ENCODE results near the gene MAST3. TPM values are rescaled to one million over a fixed set of nuclear protein-coding genes. Genes with fewer than 3 reads are reported as not detected.

Gene MAST3
- total RNA-seq, result 10 to 100 TPM; 30.3 to 31.4 TPM

DNA sequence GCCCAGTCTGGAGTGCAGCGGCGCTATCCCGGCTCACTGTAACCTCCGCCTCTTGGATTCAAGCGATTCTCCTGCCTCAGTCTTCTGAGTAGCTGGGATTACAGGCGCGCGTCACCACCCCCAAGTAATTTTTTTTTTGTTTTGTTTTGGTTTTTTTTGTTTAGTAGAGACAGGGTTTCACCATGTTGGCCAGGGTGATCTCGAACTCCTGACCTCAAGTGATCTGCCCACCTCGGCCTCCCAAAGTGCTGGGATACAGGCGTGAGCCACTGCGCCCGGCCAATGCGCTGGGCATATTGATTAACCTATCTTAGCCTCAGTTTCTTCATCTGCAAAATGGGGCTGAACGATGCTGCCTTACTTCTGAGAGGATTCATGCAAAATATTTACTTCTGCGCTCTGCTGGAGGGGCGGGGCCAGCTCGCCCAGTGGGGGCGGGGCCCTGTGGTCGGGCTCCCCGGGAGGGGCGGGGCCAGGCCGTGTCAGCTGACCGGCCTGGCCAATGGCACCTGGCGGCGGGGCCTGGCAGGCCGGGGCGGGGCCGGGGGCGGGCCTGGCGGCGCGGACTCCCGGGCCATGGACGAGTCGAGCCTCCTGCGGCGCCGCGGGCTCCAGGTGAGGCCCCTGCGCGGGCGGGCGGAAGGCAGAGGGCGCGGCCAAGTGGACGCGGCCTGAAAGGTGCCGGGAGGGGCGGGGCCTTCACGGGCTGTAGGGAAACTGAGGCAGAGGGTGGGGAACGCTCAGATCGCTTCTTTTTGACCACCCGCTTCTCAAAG is at the start of gene MAST3:
TSS of gene MAST3 (plus strand) at position 562 of the 776 bp plus-strand sequence. CDS start at position 577, 15 bp downstream.
- H3K27me3 Mint-ChIP-seq, result no peaks in the 10 kb centered on the region
- peak within 1 kb of the TSS; percentile 86 for H3K4me3 Mint-ChIP-seq
- no peaks in the 10 kb centered on the region for H3K36me3 Mint-ChIP-seq
- DNase-seq (ENCODE audit: low spot score) (peak; percentile 94), ATAC-seq (peak; percentile 99 to 100)
- H3K4me1 Mint-ChIP-seq (ENCODE audit: low read depth in 2 of 2), result peaks cover 21 to 22% of the 10 kb centered on the region in 2 donors
- H3K9me3 Mint-ChIP-seq, result no peaks in the 10 kb centered on the region
- H3K27ac Mint-ChIP-seq, result peak within 1 kb of the TSS in 1 of 2 donors; percentile 82

DNA sequence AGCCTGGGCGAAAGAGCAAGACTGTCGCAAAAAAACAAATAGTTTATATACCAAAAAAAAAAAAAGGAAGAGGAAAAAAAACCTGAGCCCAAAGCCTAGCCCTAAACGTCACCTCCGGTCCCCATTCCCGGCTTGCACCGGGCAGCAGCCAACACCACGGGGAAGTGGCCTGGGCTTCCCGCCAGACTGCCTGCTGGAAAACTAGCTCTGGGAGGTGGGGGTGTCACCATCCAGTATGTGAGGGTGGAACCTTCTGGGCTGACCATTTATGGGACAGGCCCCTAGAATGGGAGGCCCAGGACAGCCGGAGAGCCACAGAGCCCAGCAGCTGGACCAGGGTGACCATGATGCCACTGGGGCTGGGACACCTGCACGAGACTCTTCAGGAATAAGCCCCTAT is 48.2 kb upstream of the MAST3 start:
- ATAC-seq (no peak), DNase-seq (ENCODE audit: low spot score) (no peak)
- Mint-ChIP-seq H3K4me3 (no peak overlapping the region), H3K4me1 (ENCODE audit: low read depth in 2 of 2) (peaks cover 31 to 36% of the 10 kb centered on the region in 2 donors), H3K9me3 (no peaks in the 10 kb centered on the region), H3K36me3 (no peaks in the 10 kb centered on the region), H3K27ac (no peak overlapping the region), H3K27me3 (peaks cover 8 to 16% of the 10 kb centered on the region in 2 donors)

DNA sequence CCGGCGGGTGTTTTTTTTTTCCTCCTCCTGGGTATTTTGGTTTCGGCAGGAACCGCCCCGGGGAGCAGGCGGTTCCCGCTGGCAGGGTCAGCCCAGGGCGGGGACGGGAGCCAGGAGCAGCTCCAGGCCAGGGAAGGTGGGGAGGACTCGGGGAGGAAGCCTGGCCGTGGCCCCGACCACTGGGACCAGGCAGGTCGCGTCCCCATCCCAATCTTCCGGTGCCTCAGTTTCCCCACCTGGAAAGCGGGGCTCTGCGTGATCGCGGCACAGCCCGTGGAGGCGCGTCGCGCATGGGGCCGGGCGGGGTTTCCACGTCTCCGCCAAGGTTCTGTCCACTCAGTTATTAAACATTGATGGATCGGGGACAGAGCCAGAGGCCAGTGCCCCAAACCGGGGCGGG is 45.7 kb upstream of the MAST3 start:
- H3K27me3 Mint-ChIP-seq, result peaks cover 8 to 13% of the 10 kb centered on the region in 2 donors
- H3K36me3 Mint-ChIP-seq, result no peaks in the 10 kb centered on the region
- no peaks in the 10 kb centered on the region for H3K9me3 Mint-ChIP-seq
- DNase-seq (ENCODE audit: low spot score) (no peak), ATAC-seq (no peak)
- no peak overlapping the region for H3K4me3 Mint-ChIP-seq
- no peak overlapping the region for H3K27ac Mint-ChIP-seq
- H3K4me1 Mint-ChIP-seq (ENCODE audit: low read depth in 2 of 2), result peaks cover 10 to 21% of the 10 kb centered on the region in 2 donors

DNA sequence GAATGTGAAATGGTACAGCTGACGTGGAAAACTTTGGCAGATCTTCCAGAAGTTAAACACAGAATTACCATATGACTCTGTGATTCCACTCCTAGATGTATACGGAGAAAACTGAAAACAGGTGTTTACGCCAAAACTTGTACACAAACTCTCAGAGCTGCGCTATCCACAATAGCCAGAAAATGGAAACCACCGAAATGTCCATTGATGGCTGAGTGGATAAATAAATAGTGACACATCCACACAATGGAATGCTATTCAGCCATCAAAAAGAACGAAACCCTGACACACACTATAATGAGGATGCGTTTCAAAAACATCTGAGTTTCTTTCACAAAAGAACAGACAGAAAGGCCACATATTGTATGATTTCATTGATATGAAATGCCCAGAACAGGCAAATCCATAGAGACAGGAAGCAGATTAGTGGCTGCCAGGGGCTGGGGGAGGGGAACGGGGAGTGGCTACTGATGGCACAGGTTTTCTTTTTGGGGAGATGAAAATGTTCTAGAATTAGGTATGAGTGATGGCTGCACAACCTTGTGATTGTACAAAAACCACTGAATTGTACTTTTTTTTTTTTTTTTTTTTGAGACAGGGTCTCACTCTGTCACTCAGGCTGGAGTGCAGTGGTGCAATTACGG is 43.9 kb upstream of the MAST3 start:
- Mint-ChIP-seq H3K4me3 (no peak overlapping the region), H3K9me3 (no peaks in the 10 kb centered on the region), H3K36me3 (no peaks in the 10 kb centered on the region), H3K27ac (no peak overlapping the region), H3K27me3 (peaks cover 8 to 10% of the 10 kb centered on the region in 2 donors), H3K4me1 (ENCODE audit: low read depth in 2 of 2) (peaks cover 17 to 27% of the 10 kb centered on the region in 2 donors)
- ATAC-seq, result no peak
- DNase-seq (ENCODE audit: low spot score), result no peak

DNA sequence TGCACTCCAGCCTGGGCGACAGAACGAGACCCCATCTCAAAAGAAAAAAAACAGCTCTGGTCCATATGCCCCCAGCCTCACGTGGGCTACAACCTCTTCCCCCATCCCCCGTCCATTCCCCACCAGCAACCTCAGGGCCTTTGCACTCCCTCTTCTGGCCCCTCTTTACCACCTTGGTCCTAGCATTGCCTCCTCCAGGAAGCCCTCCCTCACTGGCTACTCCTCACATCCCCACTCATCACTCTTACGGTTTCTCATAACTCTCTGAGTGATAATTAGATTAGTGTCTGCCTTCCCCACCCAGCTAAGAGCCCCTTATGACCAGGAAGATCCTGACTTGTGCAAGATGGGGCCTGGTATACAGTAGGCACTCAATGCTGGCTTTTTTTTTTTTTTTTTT is 41.6 kb upstream of the MAST3 start:
- H3K9me3 Mint-ChIP-seq, result no peaks in the 10 kb centered on the region
- H3K27ac Mint-ChIP-seq, result no peak overlapping the region
- H3K36me3 Mint-ChIP-seq, result no peaks in the 10 kb centered on the region
- no peak overlapping the region for H3K4me3 Mint-ChIP-seq
- no peak for ATAC-seq
- H3K27me3 Mint-ChIP-seq, result peaks cover 0 to under 1% of the 10 kb centered on the region in 2 donors
- H3K4me1 Mint-ChIP-seq (ENCODE audit: low read depth in 2 of 2), result peaks cover 8 to 19% of the 10 kb centered on the region in 2 donors
- DNase-seq (ENCODE audit: low spot score), result no peak

DNA sequence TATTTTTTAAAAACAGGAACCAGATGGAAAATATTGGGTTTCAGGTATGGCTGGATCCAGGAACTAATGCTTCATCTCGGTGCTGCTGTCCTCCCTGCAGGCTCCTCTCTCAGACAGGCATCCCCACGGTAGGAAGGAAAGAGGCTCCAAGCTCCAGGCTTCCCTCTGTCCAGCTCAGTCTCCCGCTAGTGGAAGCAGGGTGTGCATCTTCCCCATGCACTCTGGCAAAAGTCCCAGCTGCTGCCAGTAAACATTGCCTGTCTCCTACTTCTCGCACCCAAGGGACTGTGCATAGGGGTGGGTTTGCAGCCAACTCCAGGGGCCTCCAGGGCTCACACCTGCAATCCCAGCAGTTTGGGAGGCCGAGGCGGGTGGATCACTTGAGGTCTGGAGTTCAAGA is 40.0 kb upstream of the MAST3 start:
- H3K4me3 Mint-ChIP-seq, result no peak overlapping the region
- ATAC-seq, result no peak
- H3K27me3 Mint-ChIP-seq, result no peaks in the 10 kb centered on the region
- DNase-seq (ENCODE audit: low spot score), result no peak
- H3K36me3 Mint-ChIP-seq, result no peaks in the 10 kb centered on the region
- H3K27ac Mint-ChIP-seq, result peak overlapping the region; percentile 61 to 83
- peaks cover 8 to 17% of the 10 kb centered on the region in 2 donors for H3K4me1 Mint-ChIP-seq (ENCODE audit: low read depth in 2 of 2)
- no peaks in the 10 kb centered on the region for H3K9me3 Mint-ChIP-seq

DNA sequence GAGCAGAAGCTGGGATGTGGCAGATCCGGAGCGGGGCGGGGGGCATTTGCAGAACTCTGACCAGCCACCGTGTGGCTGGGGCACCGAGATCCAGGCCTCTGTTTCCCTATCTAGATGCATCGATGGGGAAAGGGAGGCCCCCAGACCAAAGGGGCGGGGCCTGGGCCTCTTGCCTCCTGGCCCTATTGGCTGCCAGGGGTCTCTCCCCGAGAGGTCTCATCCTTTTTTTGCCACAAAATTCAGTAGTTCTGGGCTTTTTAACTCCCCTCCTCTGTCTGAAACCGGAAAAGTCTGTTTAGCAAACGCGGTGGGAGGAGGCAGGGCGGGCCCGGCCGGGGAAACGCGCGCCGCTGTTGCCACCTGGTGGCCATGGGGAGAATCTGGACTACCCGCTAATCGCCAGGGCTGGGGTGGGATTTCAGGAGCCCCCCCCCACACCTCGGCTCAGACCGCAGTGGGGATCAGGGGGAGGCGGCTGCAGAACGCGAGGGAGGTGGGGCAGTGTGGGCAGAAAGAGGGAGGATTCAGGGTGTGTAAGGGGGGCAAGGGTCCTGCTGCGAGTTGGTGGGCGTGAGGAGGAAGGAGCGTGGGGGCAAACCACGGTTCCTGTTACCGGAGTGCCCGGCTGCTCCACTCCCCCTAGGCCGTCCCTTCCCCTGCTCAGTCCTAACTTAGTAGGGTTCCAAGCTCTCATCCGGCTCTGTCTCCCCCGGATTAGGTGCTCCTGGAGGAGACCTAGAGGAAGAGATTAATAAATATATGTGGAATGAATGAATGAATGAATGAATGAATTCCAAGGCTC is 39.2 kb upstream of the MAST3 start:
- H3K4me1 Mint-ChIP-seq (ENCODE audit: low read depth in 2 of 2), result peaks cover 8 to 14% of the 10 kb centered on the region in 2 donors
- H3K36me3 Mint-ChIP-seq, result no peaks in the 10 kb centered on the region
- no peaks in the 10 kb centered on the region for H3K9me3 Mint-ChIP-seq
- peak; percentile 88 to 94 for ATAC-seq
- H3K27ac Mint-ChIP-seq, result peak overlapping the region; percentile 61 to 83
- no peaks in the 10 kb centered on the region for H3K27me3 Mint-ChIP-seq
- H3K4me3 Mint-ChIP-seq, result peak overlapping the region; percentile 42
- DNase-seq (ENCODE audit: low spot score), result peak; percentile 85

DNA sequence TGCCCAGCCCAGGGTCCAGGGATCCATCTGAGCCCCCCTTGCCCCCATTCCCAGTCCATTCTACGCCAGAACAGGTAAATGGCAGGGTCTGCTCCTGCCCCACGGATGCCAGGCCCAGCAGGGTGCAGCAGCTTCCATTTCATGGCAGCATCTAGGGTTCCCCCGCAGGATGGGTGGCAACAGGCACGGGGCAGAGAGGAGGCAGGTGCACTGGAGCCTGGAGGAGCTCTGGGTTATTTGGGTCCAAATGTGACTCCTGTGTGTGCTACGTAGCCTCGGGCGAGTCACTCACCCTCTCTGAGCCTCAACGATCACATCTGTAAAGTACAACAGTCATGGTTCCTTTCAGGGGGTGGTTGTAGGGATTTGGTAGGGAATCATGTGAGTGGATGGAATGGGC is 38.3 kb upstream of the MAST3 start:
- ATAC-seq (no peak), DNase-seq (ENCODE audit: low spot score) (no peak)
- no peaks in the 10 kb centered on the region for H3K36me3 Mint-ChIP-seq
- H3K27ac Mint-ChIP-seq, result no peak overlapping the region
- no peaks in the 10 kb centered on the region for H3K27me3 Mint-ChIP-seq
- H3K4me3 Mint-ChIP-seq, result no peak overlapping the region
- H3K4me1 Mint-ChIP-seq (ENCODE audit: low read depth in 2 of 2), result peaks cover 8 to 11% of the 10 kb centered on the region in 2 donors
- H3K9me3 Mint-ChIP-seq, result no peaks in the 10 kb centered on the region

DNA sequence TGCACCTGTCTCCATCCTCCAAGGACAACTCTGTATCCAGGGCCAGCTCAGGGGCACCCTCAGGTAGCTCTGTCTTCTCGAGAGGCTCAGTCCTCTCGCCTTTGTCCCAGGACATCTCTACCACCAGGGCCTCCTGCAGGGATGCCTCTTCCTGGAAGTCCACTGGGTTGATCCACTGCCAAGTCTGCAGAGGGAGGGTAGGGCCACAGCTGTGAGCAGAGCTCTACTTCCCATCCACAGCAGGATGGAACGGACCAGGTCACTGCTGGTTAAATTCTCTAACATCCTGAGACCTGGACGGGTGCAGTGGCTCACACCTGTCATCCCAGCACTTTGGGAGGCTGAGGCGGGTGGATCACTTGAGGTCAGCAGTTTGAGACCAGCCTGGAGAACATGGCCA is 37.7 kb upstream of the MAST3 start:
- H3K36me3 Mint-ChIP-seq, result no peaks in the 10 kb centered on the region
- H3K27me3 Mint-ChIP-seq, result no peaks in the 10 kb centered on the region
- DNase-seq (ENCODE audit: low spot score) (no peak), ATAC-seq (no peak)
- H3K27ac Mint-ChIP-seq, result no peak overlapping the region
- H3K4me1 Mint-ChIP-seq (ENCODE audit: low read depth in 2 of 2), result peaks cover 8 to 11% of the 10 kb centered on the region in 2 donors
- no peaks in the 10 kb centered on the region for H3K9me3 Mint-ChIP-seq
- no peak overlapping the region for H3K4me3 Mint-ChIP-seq

DNA sequence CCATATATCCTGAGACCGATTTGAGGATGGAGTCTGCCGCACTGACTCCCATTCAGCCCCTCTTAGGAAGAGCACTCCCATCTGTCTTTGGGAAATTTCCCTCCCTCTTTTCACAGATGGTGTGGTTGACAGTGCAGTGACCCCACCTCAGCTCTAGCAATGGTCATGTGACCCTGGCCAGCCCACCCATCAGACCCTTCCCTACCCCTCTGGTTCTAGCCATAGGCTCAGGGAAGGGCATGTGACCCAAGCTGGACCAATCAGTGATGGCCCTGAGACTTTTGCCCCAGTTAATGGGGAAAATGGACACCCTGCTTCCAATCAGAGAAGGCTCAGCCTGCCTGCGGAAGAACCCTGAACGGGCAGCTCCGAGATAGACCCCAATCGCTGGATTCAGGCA is 37.1 kb upstream of the MAST3 start:
- ATAC-seq (no peak), DNase-seq (ENCODE audit: low spot score) (no peak)
- Mint-ChIP-seq H3K4me1 (ENCODE audit: low read depth in 2 of 2) (peaks cover 8 to 14% of the 10 kb centered on the region in 2 donors), H3K27me3 (no peaks in the 10 kb centered on the region), H3K27ac (no peak overlapping the region), H3K36me3 (no peaks in the 10 kb centered on the region), H3K9me3 (no peaks in the 10 kb centered on the region), H3K4me3 (no peak overlapping the region)

DNA sequence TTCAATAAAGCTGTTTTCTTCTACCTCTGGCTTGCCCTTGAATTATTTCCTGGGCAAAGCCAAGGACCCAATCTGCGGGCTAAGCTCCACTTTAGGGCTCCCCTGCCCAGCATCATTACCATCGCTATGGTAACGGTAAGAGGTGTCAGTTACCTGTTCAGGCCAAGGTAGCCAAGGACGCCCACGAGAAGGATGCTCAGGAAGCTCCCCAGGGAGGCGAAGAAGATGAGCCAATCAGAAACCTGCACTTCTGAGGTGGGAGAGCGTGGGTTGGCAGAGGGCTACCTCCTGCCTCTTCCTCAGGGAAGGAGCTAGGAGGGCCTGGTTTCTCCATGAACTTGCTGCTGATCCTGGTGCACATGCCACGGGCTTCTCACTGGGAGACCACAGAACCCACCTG is 35.5 kb upstream of the MAST3 start:
- Mint-ChIP-seq H3K4me3 (no peak overlapping the region), H3K27me3 (no peaks in the 10 kb centered on the region), H3K27ac (no peak overlapping the region), H3K9me3 (no peaks in the 10 kb centered on the region), H3K36me3 (no peaks in the 10 kb centered on the region), H3K4me1 (ENCODE audit: low read depth in 2 of 2) (peaks cover 8 to 11% of the 10 kb centered on the region in 2 donors)
- DNase-seq (ENCODE audit: low spot score), result no peak
- ATAC-seq, result no peak

DNA sequence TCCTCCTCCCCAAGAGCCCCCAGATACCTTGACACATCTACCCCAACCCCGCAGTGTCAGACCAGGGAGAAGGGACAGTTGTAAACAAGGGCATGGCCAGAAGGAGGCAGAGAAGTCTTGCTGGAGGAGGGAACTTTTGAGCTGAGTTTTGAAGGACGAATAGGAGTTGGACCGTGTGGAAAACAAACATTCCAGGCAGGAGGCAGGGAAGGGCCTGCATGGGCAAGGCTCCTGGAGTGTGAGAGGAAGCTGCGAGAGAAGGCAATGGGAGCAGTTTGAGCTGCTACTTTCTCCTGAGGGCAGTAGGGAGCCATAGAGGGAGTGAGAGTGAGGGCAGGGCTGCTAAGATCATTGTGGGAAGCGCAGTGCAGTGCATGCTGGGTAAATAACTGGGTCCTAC is 34.1 kb upstream of the MAST3 start:
- no peak overlapping the region for H3K4me3 Mint-ChIP-seq
- H3K4me1 Mint-ChIP-seq (ENCODE audit: low read depth in 2 of 2), result peaks cover 2 to 5% of the 10 kb centered on the region in 2 donors
- H3K36me3 Mint-ChIP-seq, result no peaks in the 10 kb centered on the region
- no peaks in the 10 kb centered on the region for H3K27me3 Mint-ChIP-seq
- ATAC-seq (no peak), DNase-seq (ENCODE audit: low spot score) (no peak)
- no peak overlapping the region for H3K27ac Mint-ChIP-seq
- no peaks in the 10 kb centered on the region for H3K9me3 Mint-ChIP-seq

DNA sequence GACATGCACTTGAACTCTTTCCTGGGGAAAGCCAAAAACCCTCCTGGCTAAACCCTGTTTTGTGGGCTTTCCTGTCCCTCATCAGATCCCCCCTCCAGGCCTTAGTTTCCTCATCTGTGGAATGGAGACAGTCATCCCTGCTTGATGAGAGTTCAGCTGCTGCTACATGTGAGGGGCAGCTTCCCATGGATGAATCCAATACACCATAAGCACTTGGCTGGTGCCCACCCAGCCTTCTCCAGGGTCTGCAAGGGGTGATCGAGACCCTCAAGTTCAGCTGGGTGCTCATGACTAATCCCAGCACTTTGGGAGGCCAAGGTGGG is 32.4 kb upstream of the MAST3 start:
- H3K27ac Mint-ChIP-seq, result no peak overlapping the region
- H3K9me3 Mint-ChIP-seq, result no peaks in the 10 kb centered on the region
- no peak for DNase-seq (ENCODE audit: low spot score)
- H3K27me3 Mint-ChIP-seq, result no peaks in the 10 kb centered on the region
- H3K36me3 Mint-ChIP-seq, result no peaks in the 10 kb centered on the region
- ATAC-seq, result no peak
- no peak overlapping the region for H3K4me3 Mint-ChIP-seq
- peaks cover 0 to 3% of the 10 kb centered on the region in 2 donors for H3K4me1 Mint-ChIP-seq (ENCODE audit: low read depth in 2 of 2)

DNA sequence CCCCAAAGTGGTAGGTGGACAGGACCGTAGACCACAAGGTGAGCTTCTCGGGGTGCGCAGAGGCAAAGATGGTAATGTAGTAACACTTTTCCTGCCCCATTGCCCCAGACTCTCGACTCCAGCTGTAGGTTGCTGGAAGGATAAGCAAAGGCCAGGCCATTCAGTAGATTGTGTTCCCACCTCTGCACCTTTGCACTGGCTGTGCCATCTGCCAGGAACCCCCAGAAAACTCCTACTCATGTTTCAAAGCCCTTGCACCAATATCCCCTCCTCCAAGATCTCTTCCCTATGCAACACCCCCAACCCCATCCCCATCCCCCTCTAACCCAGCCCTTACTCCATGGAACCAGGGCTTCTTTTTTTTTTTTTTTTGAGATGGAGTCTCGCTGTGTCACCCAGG is 29.2 kb upstream of the MAST3 start:
- no peak for DNase-seq (ENCODE audit: low spot score)
- ATAC-seq, result no peak
- H3K9me3 Mint-ChIP-seq, result no peaks in the 10 kb centered on the region
- peaks cover 3% of the 10 kb centered on the region for H3K36me3 Mint-ChIP-seq
- peaks cover 3 to 7% of the 10 kb centered on the region in 2 donors for H3K4me1 Mint-ChIP-seq (ENCODE audit: low read depth in 2 of 2)
- no peak overlapping the region for H3K27ac Mint-ChIP-seq
- no peak overlapping the region for H3K4me3 Mint-ChIP-seq
- no peaks in the 10 kb centered on the region for H3K27me3 Mint-ChIP-seq
